ENCODE data around the gene DLG3.

DLG3 gene

DNA sequence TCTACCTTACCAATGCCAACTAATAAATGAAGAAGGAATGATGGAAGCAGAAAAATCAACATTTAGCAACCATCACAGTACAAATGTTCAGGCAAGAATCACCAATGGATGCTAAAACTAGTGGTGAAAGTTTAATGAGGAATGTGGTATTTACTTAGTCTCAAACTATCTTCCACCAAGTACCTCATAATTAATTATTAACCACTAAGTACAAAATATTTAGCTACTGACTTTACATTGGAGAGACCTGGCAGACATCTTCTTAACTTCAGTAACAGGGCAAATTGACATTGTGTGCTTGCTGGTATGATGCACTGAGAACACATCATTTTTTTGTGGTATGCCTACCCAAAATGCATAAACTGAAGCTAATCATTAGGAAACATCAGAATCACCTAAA, 82.4 kb downstream of the DLG3 start:
- no peak for DNase-seq

DNA sequence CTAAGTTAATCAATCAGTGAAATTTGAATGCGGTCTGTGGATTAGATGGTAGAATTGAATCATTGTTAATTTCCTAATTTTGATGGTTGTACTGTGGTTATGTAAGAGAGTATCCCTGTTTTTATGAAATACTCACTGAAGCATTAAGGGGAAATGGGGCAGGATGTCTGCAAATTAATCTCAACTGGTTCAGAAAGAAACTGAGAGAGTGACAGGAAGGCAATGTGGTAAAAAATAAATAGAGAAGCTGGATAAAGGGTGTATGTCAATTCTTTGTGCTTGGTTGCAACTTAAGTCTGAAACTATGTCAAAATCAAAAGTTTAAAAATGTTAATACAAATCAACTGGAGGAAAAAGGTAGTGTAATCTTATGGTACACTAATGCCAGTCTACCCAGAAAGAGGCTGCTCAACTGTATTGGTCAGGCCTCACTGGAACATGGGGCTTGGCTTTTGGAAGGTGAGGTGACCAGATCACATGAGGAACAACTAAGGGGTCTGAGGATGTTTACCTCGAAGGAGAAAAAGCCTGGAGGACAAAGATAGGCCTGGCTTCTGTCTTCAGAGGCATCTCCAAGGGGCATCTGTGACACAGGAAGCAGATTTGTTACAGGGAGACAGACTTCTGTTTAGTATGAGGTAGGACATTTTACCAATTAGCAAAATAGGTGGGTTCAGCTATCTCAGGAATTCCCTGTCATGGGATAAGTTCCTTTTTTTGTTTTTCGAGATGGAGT, 83.1 kb downstream of the DLG3 start:
- DNase-seq: no peak

DNA sequence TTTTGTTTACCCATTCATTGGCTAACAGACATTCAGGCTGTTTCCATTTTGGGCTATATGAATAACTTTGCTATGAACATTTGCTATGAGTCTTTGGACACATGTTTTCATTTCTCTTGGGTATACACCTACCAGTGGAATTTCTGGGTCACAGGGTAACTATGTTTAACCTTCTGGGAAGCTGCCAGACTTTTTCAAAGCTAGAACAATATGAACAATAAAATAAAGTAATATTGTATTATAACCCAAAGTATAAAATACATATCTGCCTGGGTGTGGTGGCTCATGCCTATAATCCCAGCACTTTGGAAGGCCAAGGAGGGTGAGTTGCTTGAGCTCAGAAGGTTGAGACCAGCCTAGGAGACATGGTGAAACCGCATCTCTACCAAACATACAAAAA, 90.6 kb downstream of the DLG3 start:
- no peak for DNase-seq

DNA sequence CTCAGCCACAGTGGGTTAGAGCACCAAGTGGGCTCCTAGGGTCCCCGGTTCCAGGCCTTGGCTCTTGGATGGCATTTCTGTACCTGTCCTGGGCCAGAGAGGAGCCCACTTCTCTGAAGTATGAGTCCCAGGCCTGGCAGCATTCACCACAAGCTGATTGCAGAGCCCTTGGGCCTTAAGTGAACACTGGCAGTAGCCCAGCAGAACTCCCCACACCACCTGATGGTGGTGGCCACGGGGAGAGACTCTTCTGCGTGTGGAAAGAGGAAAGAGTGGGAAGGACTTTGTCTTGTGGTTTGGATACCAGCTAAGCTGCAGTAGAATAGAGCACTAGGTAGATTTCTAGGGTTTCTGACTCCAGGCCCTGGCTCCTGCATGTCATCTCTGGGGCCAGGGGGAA, 104.8 kb downstream of the DLG3 start:
- DNase-seq: no peak

DNA sequence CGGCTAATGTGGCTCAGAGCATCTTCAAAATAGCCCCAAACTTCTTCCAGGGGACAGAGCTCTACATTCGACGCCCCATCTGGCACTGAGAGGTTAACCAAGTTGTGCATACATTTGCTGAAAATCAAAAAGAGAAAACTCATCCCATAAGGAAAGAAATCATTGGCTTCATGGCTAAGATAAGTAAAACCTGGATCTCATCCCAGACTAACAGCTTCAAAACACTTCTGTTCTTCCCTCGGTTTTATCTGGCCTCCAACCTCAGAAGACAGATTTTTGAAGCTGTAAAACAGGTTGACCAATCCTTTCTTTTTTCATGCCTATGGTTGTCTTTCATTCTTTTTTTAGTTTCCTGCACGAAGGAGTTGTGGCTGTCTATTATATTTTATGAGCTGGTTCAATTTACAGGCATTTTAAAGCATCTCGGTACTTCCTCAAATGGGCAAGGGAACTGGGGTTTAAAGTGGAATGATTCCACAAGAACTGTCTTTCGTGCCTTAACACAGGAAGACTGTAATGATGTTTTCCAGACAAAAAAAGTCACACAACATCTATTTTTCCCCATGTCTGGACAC, 107.6 kb downstream of the DLG3 start:
- no peak for DNase-seq

DNA sequence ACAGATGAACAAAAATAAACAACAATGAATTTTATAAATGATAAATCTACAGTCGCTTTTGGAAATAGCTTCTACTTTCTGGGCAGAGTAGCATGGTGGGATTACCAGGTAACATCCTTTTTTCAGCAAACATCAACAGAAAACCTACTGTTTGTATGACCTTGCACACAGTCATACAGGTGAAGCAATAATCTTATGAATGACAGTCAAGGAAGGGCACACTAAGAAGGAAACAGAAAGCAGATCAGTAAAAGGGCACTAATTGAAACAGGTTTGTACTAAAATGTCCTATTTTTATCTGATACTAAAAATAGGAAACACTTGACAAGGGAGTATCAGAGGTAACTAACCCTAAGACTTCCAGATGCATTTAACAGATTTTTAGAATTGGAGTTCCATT, 108.9 kb downstream of the DLG3 start:
- no peak for DNase-seq

DNA sequence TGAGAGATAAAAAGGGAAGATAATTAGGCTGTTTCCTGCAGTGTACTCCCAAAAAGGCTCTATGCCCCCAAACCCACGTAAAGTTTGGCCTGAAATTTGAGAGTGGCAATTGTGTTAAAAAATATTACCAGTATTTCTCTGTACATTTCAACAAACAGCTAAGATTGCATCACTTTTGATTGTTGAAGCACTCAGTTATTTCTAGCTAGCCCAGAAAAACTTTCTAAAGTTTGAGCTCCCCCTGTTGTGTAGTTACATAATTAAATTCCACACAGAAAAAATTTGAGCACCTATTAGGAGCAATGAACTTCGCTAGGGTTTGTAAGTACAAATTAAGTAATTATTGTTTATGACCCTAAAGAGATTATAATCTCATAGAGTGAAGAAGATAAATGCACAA, 109.4 kb downstream of the DLG3 start:
- no peak for DNase-seq

DNA sequence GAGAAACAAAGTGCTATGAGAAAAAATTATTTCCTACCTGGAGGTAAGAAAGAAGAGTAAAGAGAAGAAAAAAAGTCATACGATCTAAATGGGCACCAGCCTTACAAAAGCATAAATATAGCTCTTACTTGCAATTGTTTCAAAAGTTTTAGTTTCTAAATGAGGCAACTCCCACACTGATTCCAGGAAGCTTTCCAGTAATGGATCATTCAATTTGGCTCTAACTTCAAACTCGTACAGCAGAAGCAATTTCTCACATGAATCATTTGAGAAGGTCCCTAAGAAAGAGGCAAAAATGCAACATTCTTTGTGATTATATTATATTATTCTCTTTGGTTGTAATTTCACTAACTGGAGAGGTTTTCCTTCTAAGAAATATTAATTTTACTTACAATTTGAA, 109.9 kb downstream of the DLG3 start:
- DNase-seq: no peak

DNA sequence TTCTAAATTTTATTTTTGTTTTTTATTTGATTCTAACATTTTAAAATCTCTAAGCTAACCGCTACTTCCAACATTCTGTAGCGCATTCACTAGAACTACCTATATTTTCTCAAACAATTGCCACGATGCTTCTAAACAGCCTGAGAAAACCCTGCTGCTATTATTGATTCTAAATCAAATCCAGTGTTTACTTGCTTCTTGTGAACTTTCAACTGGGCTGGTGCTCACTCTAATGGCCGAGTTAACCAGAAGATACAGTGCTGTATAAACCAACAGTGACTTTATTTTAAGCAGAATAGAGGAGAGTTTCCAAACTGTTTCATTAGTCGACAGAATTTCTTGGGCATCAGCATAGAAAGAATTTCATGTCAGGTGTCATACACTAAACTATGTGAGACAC, 110.3 kb downstream of the DLG3 start:
- DNase-seq: no peak

All from hematopoietic multipotent progenitor cell treated with erythropoietin and hydrocortisone succinate and interleukin-3 and kit ligand, for 8 days (in vitro differentiated cells).